GM21717 (cell line): ENCODE data around the gene CENPL.
"Not testable (repeated sequence)": the region's sequence is repeated elsewhere in the genome, so short reads cannot be mapped to it uniquely, and the experiment has no call there.

Experiments
- ATAC-seq: cut with Tn5 transposase; IDR thresholded peaks from one replicate; pipeline ENCODE4 v1.9.1; 2021; ENCODE audit warnings: mild to moderate bottlenecking, moderate library complexity; ENCODE audit not compliant: unreplicated experiment

The CENPL gene

GRCh38 chr1:173824315-173825081 is at the start of gene CENPL, which contains the start of gene DARS2:
Gene CENPL (minus strand): TSS chr1:173824883. CDS start chr1:173811299, 13,584 bp downstream.
Gene DARS2 (plus strand): TSS chr1:173824673. CDS start chr1:173825230, 557 bp downstream.
- ATAC-seq = peak; percentile 86

GRCh38 chr1:173871500-173871899 is 46.8 kb upstream of the CENPL start:
- no peak for ATAC-seq

- ATAC-seq = no peak
Observed at GRCh38 chr1:173871091-173871490, 46.4 kb upstream of the CENPL start.

- no peak for ATAC-seq
Observed at GRCh38 chr1:173870252-173871075, 45.8 kb upstream of the CENPL start.

GRCh38 chr1:173869021-173869359 is 44.3 kb upstream of the CENPL start:
- no peak for ATAC-seq

- ATAC-seq = peak; percentile 64
Observed at GRCh38 chr1:173868266-173869020, 43.8 kb upstream of the CENPL start, which contains the start of gene ZBTB37. Gene ZBTB37 (plus strand): TSS chr1:173868380. CDS start chr1:173870226, 1,846 bp downstream.

GRCh38 chr1:173867753-173868265 is 43.1 kb upstream of the CENPL start, which contains the start of gene GAS5:
Gene GAS5 (minus strand): TSS chr1:173867989.
- peak; percentile 75 for ATAC-seq

GRCh38 chr1:173867141-173867752 is 42.6 kb upstream of the CENPL start:
- ATAC-seq = no peak

- ATAC-seq = no peak
Observed at GRCh38 chr1:173866413-173867115, 41.9 kb upstream of the CENPL start.

GRCh38 chr1:173865468-173866164 is 40.9 kb upstream of the CENPL start:
- ATAC-seq = no peak

- no peak for ATAC-seq
Observed at GRCh38 chr1:173864179-173864867, 39.6 kb upstream of the CENPL start.

GRCh38 chr1:173863224-173864161 is 38.8 kb upstream of the CENPL start:
- no peak for ATAC-seq

GRCh38 chr1:173862769-173863223 is 38.1 kb upstream of the CENPL start:
- ATAC-seq = no peak

GRCh38 chr1:173862146-173862768 is 37.6 kb upstream of the CENPL start:
- not testable (repeated sequence) for ATAC-seq

GRCh38 chr1:173861731-173862145 is 37.1 kb upstream of the CENPL start:
- ATAC-seq = no peak

- ATAC-seq = no peak
Observed at GRCh38 chr1:173860065-173860464, 35.4 kb upstream of the CENPL start.

- not testable (repeated sequence) for ATAC-seq
Observed at GRCh38 chr1:173859547-173859946, 34.9 kb upstream of the CENPL start.
